Fibroblast of the conjunctiva (primary cell): ENCODE measurements around the gene ADAM12.
A peak's percentile ranks its signal among the peaks of the same experiment; 100 is the strongest.

Source experiments
- DNase-seq: peaks from one replicate; pipeline ENCODE4 v3.0.0-alpha.2; 2010; ENCODE audit warnings: low read depth

Gene ADAM12

DNA sequence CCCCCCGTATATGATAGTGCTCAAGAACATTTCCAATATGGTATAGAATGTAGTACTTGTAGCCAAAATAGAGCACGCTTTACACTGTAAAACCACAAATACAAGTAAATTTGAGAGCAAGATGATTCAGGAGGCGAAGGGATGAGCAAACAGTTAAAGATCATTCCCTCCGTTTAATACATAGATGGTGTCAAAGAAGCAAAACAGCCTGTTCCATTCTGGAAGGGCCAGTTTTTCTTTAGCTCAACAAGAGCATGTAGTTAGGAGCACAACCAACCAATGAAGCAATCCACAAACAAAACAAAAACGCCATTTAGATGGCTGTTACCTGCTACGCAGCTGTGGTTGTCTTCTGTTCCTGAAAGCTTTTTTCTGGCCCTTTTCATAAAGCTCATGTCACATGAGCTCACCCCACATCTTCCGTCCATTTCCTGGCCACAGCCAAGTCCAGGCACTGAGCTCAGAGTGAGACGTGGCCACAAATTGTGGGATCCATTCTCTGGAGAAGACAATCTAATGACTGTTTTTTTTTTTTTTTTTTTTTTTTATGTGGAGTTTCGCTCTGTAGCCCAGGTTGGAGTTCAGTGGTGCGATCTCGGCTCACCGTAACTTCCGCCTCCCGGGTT lies 306.3 kb downstream of the ADAM12 start:
- DNase-seq = no peak

DNA sequence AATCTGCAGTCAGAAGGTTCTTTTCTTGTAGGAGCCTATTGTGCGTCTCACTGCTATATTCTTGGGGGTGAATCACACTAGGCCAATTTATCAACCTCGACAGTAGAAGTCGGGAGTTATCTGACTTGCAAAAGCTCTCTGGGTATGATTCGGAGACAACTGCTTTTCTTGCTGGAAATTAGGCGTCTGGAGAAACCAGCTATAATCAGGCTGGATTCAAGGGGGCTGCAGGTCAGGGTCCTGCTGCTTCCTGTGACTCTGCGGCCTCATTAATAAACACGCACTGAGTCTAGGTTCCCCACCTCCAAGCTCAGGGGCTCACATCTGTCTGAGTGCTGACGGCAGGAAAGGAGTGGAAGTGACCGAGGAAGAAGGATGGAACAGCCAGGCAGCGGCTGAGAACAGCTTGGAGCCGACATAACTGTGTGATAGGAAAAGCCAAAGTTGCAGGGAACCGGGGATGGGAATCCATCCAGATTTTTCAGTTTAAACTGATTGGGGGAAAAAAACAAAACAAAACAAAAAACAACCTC lies 307.3 kb downstream of the ADAM12 start:
- DNase-seq = no peak

GRCh38 chr10:126080291-126080825 lies 307.9 kb downstream of the ADAM12 start:
- no peak for DNase-seq

DNA sequence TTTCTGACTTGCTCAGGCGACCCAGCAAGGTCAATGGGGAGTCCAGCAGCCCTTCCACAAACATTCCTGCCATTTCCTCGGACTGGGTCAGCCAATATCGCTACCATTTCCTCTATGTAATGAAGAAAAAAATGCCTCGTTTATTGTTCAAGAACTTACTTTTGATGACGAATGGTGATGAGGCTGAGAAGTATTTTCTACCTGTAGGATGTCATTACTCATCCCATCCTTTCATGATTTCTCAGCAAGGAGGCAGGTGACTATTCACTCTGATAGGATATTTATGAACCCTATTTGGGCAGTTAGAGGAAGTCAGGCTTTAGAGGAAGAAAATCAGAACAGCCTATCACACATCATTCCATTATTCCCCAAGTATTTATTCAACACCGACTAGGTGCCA lies 313.3 kb downstream of the ADAM12 start:
- no peak for DNase-seq

- DNase-seq = no peak
Measured at GRCh38 chr10:126074291-126074690, 314.0 kb downstream of the ADAM12 start.

- DNase-seq = no peak
Measured at GRCh38 chr10:126073606-126074005, 314.7 kb downstream of the ADAM12 start.

DNA sequence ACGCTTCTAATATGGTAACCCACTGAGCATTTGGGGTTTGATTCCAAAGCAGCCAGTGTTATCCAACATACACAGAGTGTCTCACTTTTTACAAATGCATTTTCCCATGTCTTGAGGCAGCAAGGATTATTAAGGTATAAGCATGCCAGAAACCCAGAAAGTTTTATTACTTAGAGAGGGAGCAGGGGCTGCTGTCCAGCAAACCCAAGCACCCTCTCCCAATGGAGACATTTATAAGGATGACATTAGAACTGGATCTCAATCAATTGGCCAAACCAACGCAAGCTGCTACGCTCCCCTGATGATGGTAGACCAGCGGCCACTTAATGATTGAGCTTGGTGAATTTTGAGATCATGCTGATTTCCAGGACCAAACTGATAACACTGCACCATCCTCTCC lies 315.7 kb downstream of the ADAM12 start:
- DNase-seq = no peak

GRCh38 chr10:126070476-126071215 lies 317.6 kb downstream of the ADAM12 start:
- DNase-seq = no peak

DNA sequence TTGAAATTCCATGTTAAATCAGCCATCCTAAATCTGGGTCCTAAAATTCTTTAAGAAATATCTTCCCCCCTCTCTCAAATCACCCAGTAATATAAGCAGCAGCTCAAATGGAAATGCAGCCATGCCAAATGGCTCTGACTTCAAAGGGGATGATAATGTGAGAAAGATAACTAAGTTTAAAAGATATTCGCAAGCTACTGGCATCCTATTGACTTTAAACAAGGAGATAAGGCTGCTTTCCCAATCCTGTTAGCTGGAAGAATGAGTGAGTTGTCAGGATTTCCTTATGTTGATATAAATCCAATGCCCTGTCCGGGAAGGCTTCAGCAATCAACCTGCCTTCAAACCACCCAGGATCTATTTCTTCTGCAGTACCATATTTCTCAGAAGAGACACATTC lies 320.0 kb downstream of the ADAM12 start:
- DNase-seq = no peak

GRCh38 chr10:126066456-126066855 lies 321.8 kb downstream of the ADAM12 start:
- no peak for DNase-seq

DNA sequence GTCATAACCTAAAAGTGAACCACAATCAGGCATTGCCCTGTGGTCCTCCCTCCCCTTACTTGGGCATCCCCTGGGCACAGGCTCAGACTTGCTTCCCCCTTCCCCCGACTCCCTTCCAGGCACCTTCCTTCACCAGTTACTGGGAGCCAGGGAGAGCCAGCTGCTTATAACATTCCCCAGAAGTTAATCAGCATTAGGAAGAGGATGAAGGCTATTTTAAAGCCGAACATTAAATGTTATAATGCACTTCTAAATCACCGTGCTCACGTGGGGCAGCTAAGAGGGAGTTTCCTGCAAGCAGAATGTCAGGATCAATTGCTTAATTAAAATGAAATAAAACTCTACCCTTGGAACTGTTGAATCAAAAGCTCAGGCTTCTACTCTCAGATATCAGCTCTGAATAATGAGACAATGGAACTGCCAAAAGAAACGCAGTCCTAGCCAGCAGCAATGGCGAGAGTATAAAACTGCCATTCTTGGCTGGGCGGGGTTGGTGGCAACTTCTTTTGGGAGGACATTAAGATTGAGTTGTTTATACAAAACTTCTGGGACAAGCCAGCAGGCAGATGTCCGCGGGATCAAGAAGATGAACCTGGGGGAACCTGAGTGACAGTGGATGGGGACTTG lies 322.4 kb downstream of the ADAM12 start:
- no peak for DNase-seq

- no peak for DNase-seq
Measured at GRCh38 chr10:126064512-126064911, 323.8 kb downstream of the ADAM12 start.

DNA sequence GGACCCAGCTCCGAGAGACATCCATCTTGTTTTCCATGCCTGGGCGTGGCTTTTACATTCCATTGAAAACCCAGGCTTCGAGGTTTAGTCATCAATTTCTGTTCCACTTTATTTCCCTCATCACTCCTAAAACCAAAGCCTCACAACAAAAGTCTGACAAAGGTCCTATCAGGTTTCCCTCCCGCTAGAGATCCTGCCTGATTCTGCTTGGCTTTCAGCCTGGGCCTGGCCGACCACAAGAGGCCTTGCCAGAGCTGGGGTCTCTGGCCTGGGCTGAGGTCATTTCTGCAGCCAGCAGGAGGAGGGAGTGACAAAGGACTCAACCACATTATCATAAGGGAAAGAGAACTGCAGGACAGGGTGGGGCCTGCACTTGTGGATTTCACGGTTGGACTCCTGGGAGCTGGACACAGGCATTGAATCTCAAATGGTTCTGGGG lies 324.9 kb downstream of the ADAM12 start:
- peak; percentile 58 for DNase-seq

GRCh38 chr10:126062131-126063032 lies 325.9 kb downstream of the ADAM12 start:
- DNase-seq = peak; percentile 92

- no peak for DNase-seq
Measured at GRCh38 chr10:126061526-126061925, 326.8 kb downstream of the ADAM12 start.

- peak; percentile 73 for DNase-seq
Measured at GRCh38 chr10:126060261-126060931, 327.9 kb downstream of the ADAM12 start.

DNA sequence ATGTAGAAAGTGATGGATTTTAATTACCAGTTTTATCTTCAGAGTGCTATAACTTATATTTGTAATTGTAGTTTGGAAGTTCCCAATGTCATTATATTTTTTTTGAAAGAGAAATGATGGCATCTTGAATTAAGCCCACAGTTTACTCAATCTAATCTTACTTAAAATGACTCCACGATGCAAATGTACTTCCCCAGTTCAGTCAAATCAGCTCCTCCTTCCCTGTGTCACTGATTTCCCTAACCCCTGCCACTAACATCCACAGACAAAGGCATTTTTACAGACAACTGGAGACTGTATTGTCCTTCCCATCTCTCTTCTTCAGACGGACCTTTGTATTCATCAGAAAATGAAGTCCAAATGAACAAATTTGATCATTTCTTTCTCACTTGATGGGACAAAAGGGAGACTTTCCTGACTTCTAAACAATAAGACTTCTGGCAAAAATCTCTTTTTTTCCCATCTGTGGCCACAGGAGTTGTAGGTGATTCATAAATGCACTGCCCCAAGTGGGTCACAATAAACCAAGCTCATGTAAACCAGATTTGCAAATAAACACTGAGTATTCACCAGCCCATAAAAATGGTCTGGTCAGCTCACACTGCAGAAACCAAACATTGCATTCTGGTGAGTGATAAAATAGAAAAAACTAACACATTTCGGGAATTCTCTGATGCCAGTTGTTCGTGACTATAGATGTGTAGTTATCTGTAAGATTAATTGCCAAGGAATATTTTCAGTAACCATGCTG lies 329.0 kb downstream of the ADAM12 start:
- no peak for DNase-seq

DNA sequence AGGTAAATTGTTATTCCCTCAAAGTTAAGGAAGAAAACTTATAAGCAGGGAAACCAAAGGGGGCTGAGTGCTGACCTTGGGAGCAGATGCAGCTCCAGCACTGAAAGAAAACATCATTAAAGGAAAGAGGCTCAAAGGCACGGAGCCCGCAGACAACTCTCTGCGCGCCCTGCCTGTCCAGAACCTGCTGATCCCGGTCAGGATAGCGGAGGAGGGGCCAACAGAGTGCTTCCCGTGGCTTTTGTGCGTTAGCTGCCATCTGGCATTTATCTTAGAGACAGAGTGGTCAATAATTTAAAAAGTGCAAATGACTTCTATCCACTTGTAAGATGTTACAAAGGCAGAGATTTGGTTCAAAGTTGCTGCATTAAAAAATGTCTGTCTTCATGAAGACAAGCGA lies 329.8 kb downstream of the ADAM12 start:
- no peak for DNase-seq

GRCh38 chr10:126058104-126058503 lies 330.2 kb downstream of the ADAM12 start:
- no peak for DNase-seq

DNA sequence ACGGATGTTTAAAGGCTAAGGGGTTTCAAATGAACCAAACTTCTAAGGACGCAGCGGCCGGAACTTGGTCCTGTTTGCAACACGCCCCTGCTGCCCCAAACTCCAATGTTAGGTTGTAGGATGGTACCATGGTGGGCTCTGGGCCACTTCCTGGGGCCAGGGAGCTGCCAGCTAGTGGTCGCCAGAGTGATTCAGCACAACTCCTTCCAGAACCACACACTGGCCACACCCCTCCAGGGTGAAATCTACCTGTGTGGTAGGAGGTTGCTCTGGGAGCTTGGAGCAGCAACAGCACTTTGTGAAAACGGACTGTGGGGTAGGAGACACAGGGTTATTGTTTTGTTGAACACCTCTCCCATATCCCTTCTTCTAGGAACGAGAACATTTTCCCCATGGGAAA lies 330.8 kb downstream of the ADAM12 start:
- DNase-seq = no peak
